Measurements from ENCODE around the gene PPFIA2.
"Not testable (repeated sequence)": the region's sequence is repeated elsewhere in the genome, so short reads cannot be mapped to it uniquely, and the experiment has no call there.

The PPFIA2 gene

DNA sequence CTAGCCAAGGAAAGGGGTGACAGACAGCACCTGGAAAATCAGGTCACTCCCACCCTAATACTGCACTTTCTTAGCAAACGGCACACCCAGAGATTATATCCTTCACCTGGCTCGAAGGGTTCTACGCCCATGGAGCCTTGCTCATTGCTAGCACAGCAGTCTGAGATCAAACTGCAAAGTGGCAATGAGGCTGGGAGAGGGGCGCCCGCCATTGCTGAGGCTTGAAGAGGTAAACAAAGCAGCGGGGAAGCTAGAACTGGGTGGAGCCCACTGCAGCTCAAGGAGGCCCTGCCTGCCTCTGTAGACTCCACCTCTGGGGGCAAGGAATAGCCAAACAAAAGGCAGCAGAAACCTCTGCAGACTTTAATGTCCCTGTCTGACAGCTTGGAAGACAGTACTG is 99.8 kb downstream of the PPFIA2 start:
- not testable (repeated sequence) for DNase-seq

GRCh38 chr12:81644503-81644902 is 114.6 kb downstream of the PPFIA2 start:
- DNase-seq: no peak

DNA sequence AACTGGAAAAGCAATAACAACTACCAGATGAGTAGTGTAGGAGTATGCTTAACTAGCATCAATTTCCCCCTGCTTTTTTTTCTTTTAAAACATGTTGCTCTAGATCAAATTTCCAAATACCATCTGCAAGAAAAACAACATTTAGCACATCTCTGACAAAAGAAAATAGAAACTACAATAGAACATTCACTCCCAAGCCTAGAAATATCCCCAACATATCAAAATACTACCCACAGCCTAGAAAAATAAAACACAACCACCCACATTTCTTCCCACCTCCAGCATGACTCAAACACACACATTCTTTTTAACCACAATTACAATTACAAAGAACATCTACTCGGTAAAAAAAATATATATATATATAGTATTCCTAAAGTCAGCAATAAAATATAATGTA is 120.0 kb downstream of the PPFIA2 start:
- DNase-seq: no peak

GRCh38 chr12:81633127-81633526 is 126.0 kb downstream of the PPFIA2 start:
- DNase-seq: no peak

DNA sequence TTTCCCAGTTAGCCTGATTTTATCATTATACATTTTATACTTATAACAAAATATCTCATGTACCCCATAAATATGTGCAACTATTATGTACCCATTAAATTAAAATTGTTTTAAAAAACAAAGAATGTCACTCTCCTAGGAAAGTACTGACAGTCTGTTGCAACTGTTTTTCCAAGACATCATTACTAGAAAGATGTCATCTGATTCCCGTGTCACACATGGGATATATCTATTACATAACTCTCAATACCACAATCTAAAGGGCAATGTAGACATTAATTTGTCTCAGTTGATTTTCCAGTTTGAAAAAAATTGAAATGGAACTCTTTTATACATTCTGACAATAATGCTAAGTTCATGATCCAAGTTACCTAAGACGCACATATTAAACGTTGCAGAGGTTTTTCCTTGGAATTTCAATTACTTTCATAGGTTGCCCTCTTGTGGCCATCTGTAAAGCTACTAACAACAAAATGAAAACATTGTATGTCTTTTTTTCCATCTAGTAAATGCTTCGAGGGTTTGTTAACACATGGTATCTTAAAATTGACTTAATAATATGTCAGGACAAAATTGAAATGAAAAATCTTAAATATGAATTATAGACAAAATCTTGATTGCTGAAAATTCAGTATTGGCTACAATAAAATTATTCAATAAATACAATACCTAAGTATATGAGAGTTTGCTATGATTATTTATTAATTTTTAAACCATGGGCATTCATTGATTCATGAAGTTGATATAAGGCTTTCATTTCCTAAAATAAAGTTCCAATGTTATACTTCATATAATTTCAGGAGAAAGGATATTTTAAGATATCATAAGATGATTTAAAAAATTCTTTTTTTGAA is 131.6 kb downstream of the PPFIA2 start:
- DNase-seq: no peak

DNA sequence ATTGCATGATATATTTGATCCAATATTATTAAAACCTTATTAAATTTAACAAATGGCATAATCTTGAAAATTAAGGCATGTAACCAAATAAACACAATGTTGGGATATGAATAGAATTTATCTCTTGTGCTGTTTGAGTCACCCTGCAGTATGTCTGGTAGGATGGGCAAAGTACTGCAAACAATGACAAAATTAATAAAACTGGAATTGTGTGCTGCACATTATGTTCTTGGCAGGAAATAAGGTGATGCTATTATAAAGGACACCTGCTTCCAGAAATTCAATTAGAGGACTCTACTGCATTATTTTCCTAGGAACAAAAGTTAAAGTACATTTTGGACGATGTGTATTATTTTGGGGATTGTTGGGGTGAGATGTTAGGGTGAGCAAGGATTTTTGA is 132.7 kb downstream of the PPFIA2 start:
- DNase-seq: no peak

DNA sequence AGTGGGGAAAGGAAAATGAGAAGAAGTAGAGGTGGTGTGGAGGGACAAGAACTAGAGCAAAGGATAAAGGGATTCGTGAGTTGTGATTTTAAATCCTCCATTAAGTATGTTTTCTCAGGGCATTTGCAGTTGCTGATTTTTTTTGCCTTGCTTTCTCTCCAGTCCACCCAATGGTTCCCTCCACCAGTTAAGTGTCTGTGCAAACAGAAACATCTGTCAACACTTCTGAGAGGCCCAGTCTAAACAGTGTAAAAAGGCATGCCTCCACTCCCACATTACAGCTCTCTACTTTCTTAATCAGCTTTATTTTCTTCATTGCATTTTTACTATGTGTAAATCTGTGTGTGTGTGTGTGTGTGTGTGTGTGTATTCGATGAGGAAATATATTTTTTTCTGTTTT is 141.2 kb downstream of the PPFIA2 start:
- no peak for DNase-seq

DNA sequence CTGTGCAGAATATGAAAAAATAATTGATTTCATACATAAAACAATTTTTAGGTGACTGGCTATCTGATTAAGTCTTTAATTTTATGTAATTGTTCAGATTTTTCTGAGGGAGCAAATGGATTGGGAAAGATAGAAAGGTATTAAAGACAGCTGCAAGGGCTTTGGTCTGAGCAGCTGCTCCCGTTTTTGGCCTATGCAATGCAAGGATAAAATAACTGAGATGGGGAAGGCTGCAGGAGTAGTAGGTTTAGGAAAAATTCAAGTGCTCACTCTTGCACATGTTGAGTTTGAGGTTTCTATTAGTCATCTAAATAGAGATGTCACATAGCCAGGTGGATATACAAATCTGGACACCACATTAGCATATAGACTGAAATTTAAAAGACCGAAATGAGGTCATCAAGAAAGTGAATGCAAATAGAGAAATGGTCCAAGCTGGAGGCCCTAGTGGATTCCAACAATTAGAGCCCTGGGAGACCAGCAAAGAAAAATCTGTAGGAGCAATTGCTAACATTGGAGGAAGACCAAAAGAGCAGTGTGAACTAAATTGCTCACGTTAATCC is 144.0 kb downstream of the PPFIA2 start:
- DNase-seq: no peak

GRCh38 chr12:81610955-81611889 is 147.9 kb downstream of the PPFIA2 start:
- no peak for DNase-seq

DNA sequence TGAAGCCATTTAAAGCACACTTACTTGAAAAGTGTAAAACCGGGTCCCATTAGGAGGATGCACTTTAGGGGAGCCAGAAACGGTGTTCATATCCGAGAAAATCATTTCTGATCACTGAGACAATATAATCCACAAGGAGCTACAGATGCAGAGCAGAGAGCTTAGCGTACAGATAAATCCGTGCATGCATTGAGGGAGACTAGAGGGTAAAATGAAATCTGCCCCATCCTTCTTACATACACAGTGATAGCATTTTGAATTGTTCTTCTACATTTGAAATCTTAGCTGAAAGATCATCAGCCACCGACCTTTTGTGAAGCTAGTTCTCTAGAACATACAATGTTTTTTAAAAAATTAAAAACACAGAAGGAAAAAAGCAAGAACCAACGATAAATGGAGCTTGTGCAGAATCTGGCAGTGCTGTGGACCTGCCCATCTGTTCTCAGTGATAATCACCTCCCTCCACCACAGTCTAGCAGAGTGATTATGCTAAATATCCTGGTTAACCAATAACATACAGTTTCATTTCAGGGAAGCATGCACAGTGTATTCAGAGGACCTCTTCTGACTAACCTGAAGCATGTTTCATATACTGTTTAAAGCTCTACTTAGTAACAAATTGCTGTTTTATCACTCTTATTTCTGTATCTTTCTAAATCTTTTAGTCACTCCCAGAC is 161.1 kb downstream of the PPFIA2 start:
- DNase-seq: no peak

- no peak for DNase-seq
Observed at GRCh38 chr12:81596558-81596957, 162.6 kb downstream of the PPFIA2 start.

GRCh38 chr12:81591256-81591655 is 167.9 kb downstream of the PPFIA2 start:
- DNase-seq: no peak

- not testable (repeated sequence) for DNase-seq
Observed at GRCh38 chr12:81590703-81591102, 168.4 kb downstream of the PPFIA2 start.

DNA sequence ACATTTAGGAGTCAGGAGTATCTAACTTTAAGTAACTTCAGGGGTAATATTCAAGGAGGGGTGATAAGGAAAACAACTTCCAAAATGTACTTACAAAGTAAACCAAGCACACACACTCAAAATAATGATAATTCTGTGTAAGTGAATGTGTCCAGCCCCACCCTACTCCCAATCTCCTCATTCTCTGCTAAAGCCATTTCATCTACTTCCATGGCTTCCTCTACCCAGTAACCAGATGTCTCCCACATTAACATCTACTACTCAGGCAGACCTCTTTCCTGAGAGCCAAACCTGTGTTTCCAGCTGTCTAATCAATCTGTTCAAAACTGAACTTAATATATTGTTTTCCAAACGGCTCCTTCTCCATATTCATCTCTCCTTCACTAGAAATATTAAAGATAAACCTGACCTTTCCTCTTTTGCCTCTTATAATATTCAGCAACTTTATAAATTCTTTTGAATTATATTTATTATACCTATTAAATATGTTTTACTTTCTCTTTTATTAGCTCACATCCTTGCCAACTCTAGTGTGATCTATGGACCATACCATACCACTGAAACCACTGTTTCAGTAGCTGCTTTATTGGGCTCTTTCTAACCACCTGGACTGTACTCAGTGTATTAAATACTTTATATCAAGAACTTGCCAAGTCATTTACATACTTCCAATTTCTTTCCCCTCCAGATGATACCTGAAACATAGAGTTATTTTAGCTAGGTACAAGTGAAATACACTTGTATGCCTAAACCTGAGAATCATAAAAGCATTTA is 170.7 kb downstream of the PPFIA2 start:
- no peak for DNase-seq

GRCh38 chr12:81585787-81586186 is 173.4 kb downstream of the PPFIA2 start:
- no peak for DNase-seq

DNA sequence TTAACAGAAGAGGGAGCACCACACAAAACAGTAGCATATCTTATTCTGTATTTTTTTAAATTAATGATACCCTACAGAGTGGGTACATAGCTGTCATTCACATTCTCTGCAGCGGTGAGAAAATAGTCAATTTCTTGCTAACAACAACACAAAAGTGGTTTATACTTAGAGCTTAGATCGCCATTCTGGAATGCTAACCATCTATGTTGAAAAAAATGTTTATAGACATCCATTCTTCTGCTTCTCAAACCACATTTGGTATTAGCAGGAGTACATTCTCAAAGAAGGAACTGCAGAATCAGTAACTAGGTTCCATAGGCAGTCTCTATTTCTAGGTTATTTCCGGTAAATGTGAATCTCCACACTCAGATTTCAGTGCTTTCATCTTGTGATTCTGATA is 185.9 kb downstream of the PPFIA2 start:
- DNase-seq: no peak

GRCh38 chr12:81572411-81572810 is 186.7 kb downstream of the PPFIA2 start:
- DNase-seq: no peak

- no peak for DNase-seq
Observed at GRCh38 chr12:81570234-81570633, 188.9 kb downstream of the PPFIA2 start.

GRCh38 chr12:81564237-81564636 is 194.9 kb downstream of the PPFIA2 start:
- no peak for DNase-seq

GRCh38 chr12:81558031-81558430 is 201.1 kb downstream of the PPFIA2 start:
- no peak for DNase-seq

- no peak for DNase-seq
Observed at GRCh38 chr12:81546811-81547210, 212.3 kb downstream of the PPFIA2 start.

DNA sequence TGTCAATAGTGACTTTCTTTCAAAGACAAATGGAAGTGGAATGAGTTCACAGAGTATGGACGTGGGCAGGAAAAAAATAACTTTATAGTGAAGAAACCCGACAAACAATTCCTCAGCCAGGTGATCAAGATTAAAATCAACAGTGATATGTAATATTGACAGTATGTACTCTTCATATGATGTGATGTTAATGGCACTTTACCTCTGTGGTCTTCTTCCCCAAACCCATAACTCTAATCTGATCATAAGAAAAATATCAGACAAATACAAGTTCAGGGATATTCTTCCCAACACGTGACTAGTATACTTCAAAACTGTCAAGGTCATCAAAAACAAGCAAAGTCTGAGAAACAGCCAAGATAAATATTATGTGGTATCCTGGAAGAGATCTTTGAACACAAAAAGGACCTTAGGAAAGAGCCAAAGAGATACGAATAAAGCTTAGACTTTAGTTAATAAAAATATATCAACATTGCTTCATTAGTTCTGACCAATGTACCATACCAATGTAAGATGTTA is 215.5 kb downstream of the PPFIA2 start:
- no peak for DNase-seq
